Sciatic nerve (tissue), 2 donors: Measurements from ENCODE around the gene OXLD1. TPM values are rescaled to one million over a fixed set of nuclear protein-coding genes. Genes with fewer than 3 reads are reported as not detected.
A peak's percentile ranks its signal among the peaks of the same experiment; 100 is the strongest.

ENCODE experiments used
- ATAC-seq: fragments of 200-7000 bp; cut with Tn5 transposase; one replicate; pipeline ENCODE4 v1.9.1; 2020; ENCODE audit warnings: mild to moderate bottlenecking, moderate library complexity
- DNase-seq: peaks from one replicate; pipeline ENCODE4 v3.0.0-alpha.2; 2020; ENCODE audit warnings: low spot score
- intact Hi-C: fragments of 100-400 bp; cut with DNase I; formaldehyde crosslinking; loops from one replicate; pipeline ENCODE4 v1.14.2; 2022
- total RNA-seq: library from RNA; stranded (reverse); fragmentation: NEBNext Ultra II Directional; extraction: Animal tissue kit (Norgen Biotek cat#: 25700); gene quantifications from one replicate; pipeline ENCODE4 v1.2.1, GENCODE V29; 2021
- donor health status: DM: no; HTN: no; CAD: no.
- donor health status: DM: no; HTN: no; CAD: no.

The OXLD1 gene
- total RNA-seq, 1 donor from 2014 or later, result 17.9 TPM

DNA sequence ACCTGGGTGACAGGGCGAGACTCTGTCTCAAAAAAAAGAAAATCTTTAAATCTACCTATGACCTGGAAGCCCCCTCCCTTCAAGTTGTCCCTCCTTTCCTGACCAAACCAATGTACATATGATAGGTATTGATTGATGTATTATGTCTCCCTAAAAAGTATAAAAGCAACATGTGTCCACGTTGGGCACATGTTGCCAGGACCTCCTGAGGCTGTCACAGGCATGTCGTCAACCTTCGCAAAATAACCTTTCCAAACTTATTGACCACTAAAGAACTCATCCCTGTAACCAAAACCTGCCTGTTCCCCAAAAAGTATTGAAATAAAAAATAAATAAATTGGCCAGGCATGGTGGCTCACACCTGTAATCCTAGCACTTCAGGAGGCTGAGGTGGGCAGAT, 4.4 kb downstream of the OXLD1 start:
- intact Hi-C loops, result no loop called here
- ATAC-seq (no peak), DNase-seq (no peak)

DNA sequence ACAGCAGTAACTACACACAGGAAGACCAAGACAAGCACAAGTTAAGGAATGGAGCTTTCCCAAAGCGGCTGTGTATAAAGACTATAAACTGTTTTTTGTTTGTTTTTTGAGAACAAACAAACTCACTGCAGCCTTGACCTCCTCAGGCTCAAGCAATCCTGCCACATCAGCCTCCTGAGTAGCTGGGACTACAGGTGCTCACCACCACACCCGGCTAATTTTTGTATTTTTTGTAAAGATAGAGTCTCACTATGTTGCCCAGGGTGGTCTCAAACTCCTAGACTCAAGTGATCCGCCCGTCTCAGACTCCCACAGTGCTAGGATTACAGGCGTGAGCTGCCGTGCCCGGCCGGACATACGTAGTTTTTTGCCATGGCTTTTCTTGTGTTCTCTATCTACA, 6.0 kb downstream of the OXLD1 start:
- ATAC-seq, result no peak
- intact Hi-C loops, result no loop called here
- DNase-seq, result no peak

- intact Hi-C loops, result no loop called here
- no peak for ATAC-seq
Observed at GRCh38 chr17:81659038-81659437, 7.4 kb downstream of the OXLD1 start.

DNA sequence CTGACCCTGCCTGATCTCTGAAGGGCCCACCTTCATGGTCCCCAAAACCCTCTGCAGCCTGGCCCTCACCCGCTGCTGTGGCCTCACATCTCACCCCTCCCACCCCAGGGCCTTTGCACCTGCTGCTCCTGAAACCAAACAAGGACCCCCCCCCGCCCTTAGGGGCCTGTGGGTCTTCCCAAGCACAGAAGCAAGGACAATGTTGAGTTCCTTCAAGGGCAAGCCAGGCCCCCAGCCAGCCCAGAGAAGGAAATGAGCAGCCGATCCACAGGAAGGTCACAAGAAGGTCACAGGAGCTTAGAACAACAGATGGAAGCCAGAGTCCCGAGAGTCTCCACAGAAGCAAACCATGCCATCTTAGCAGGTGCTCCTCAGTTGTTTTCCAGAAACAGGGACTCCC, 9.6 kb downstream of the OXLD1 start:
- no peak for ATAC-seq
- DNase-seq, result no peak
- intact Hi-C loops, result no loop called here

More at GRCh38 chr17:81659038-81659437, 7.4 kb downstream of the OXLD1 start:
- DNase-seq, result no peak

DNA sequence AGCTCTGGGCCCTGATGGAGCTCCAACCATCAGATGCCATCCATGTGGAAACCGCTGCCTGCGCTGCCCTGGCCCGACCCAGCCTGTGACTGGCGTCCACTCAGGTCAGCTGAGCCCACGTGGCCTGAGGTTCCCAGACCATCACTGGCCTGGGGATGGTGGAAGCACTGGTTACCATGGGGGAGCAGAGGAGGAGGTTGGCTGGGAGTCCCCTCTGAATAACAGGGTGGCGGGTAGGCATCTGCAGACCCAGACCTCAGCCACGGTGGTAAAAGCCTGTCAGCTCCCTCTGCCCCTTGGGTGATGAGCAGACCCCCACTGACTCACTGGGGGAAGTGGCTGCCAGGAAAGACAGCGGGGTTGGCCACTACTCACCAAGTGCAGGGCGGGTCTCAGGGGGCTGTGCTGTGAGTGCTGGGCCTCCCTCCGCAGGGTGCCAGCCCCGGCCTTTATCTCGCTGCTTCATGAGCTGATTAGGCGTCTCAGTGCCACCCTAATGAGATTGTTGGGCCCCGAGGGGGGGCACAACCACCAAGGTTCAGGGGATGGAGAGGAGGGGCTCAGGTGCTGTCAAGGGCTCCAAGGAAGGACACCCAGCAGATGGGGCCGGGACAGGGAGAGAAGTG, 10.2 kb downstream of the OXLD1 start, which contains the start of gene PDE6G:
Gene PDE6G (minus strand): TSS at position 425 of the 626 bp plus-strand sequence. CDS start 3,237 bp downstream, outside the sequence.
- DNase-seq, result no peak
- intact Hi-C loops, result no loop called here
- ATAC-seq, result no peak

- intact Hi-C loops, result no loop called here
- ATAC-seq (no peak), DNase-seq (no peak)
Observed at GRCh38 chr17:81655378-81656117, 10.9 kb downstream of the OXLD1 start.

DNA sequence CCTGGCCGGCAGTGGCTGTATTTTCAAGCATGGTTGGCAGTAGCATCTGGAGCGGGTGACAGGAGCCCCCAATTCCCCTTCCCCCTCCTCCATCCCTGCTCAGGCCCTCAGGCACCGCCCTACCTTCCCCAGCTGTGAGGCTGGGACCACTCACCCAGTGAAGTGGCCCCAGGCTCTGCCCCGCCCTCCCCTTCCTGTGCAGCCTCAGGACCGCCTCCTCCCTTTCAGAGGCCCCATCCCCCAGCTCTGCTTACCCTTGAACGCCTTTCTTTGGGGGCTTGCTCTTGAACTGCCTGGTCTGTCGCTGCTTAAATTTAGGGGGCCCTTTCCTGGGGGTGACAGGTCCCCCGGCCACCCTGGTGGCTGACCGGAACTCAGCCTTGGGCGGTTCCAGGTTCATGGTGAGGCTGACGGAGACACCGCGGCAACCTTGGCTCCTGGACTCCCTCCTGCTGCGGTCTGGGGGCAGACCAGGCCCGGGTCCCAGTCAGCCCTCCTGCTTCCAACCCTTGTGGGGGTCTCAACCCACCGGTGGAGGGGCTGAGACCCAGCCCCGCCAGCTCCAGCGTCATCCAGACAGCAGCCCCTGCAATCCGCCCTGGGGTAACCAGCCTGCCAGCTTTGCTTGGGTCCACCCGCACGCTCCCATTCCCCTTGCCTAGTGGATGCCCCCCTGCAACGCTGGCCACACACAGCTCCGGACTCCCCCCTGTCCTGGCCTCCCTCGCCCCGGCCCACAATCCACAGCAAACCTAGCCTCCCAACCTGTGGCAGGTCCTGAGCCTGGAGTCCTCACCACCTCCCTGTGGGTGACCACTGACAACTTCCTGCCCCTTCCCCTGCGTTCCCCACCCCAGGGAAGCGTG, 13.3 kb downstream of the OXLD1 start:
- intact Hi-C loops, result no loop called here
- ATAC-seq (no peak), DNase-seq (no peak)

- ATAC-seq, result no peak
- no peak for DNase-seq
- intact Hi-C loops, result no loop called here
Observed at GRCh38 chr17:81651692-81652091, 14.7 kb downstream of the OXLD1 start.

- DNase-seq (no peak), ATAC-seq (no peak)
- intact Hi-C loops, result no loop called here
Observed at GRCh38 chr17:81650951-81651350, 15.5 kb downstream of the OXLD1 start.

DNA sequence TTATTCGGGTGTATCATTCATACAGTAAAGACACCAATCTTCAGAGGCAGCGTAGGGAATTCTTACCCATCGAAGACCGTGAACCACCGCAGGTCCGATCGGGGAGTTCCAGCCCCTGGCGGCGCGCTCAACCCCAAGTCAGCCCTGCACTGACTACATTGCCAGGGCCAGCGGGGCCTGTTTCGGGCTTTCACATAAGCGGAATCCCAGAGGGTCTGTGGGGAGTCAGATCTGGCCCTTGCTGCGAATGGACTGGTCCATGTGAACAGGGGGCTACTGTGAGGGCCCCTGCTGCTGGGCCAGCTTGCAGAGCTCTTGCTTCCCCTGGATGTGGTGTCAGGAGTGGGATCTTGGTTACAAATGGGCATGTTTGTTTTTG, 17.7 kb downstream of the OXLD1 start:
- ATAC-seq (no peak), DNase-seq (no peak)
- intact Hi-C loops, result loop anchor here (10.0 kb wide), 1 partner anchor 536 kb away; no protein-coding TSS in a partner anchor

DNA sequence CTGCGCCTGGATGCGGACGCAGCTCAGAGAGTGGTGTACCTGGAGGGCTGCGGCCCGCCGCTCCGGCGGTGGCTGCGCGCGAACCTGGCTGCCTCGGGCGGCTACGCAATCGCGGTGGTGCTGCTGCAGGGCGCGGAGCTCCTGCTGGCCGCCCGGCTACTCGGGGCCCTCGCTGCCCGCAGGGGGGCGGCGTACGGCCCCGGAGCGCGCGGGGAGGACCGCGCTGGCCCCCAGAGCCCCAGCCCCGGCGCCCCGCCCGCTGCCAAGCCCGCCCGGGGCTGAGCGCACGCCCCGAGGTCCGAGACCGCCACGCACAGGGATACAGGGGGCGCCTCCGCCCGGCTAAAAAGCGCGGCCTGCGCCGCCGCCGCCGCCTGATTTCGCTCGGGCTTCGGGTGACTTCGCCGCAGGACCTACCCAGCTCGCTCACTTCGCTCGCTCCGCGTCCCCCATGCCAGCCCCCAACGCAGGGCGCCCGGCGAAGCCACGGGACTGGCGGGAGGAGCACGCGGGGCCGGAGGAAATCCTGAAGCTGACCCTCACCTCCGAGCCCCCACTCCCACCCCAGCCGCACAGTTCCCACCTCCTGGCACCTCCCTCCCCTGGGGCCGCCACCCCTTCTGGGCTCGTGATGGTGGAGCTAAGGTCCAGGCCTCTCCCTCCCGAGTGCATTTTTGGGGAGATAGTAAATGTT, 18.2 kb downstream of the OXLD1 start:
- DNase-seq (no peak), ATAC-seq (no peak)
- intact Hi-C loops, result loop anchor here (10.0 kb wide), 1 partner anchor 537 kb away; no protein-coding TSS in a partner anchor

- intact Hi-C loops, result loop anchor here (10.0 kb wide), 1 partner anchor 537 kb away; no protein-coding TSS in a partner anchor
- ATAC-seq, result no peak
Observed at GRCh38 chr17:81647640-81648012, 18.8 kb downstream of the OXLD1 start.

GRCh38 chr17:81646869-81647600, 19.4 kb downstream of the OXLD1 start:
- ATAC-seq (no peak), DNase-seq (no peak)
- intact Hi-C loops, result loop anchor here (10.0 kb wide), 1 partner anchor 538 kb away; no protein-coding TSS in a partner anchor

More at GRCh38 chr17:81647640-81648012, 18.8 kb downstream of the OXLD1 start:
- DNase-seq, result no peak

- no peak for DNase-seq
- intact Hi-C loops, result loop anchor here (10.0 kb wide), 1 partner anchor 540 kb away; no protein-coding TSS in a partner anchor
- peak; percentile 16 for ATAC-seq
Observed at GRCh38 chr17:81644976-81645952, 21.1 kb downstream of the OXLD1 start.

DNA sequence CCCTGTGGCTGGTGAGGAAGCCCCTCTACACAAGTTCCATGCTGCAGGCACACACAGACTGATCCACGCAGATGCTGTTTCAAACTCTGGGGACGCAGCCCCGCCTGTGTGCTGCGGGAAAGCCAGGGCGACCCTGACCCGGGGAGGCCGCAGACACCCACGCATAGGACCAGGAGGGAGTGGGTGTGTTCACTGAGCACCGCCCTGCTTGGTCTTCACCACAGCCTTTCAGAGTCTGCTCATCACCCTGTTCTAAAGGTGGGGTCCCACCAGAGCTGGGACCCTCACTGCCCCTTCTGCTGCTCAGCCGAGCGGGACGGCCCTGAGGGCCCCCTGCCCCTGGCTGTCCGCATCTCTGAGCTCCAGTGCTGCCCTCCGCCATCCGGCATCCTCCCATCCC, 21.9 kb downstream of the OXLD1 start:
- intact Hi-C loops, result loop anchor here (10.0 kb wide), 1 partner anchor 540 kb away; no protein-coding TSS in a partner anchor
- no peak for DNase-seq
- no peak for ATAC-seq

GRCh38 chr17:81641825-81642489, 24.4 kb downstream of the OXLD1 start:
- ATAC-seq (no peak), DNase-seq (no peak)
- intact Hi-C loops, result loop anchor here (10.0 kb wide), 1 partner anchor 543 kb away; no protein-coding TSS in a partner anchor
